Right lobe of liver (tissue), 6 donors: Measurements from ENCODE around the gene SPPL2A. TPM values are rescaled to one million over a fixed set of nuclear protein-coding genes. Genes with fewer than 3 reads are reported as not detected.
"Not testable (repeated sequence)": the region's sequence is repeated elsewhere in the genome, so short reads cannot be mapped to it uniquely, and the experiment has no call there.

ENCODE experiments used
- ATAC-seq, 4 donors: fragments of 200-7000 bp; cut with Tn5 transposase; one replicate each; pipeline ENCODE4 v1.9.1; 2020; ENCODE audit warnings: mild to moderate bottlenecking in 4 of 4, moderate library complexity in 4 of 4
- DNase-seq, 3 donors: peaks; one replicate each; pipeline ENCODE4 v3.0.0-alpha.2; 2020
- H3K27ac ChIP-seq, 3 donors: fragments of 200-600 bp; one replicate each; pipeline ENCODE4 v1.8.0; 2022
- H3K27me3 ChIP-seq, 2 donors: fragments of 200-600 bp; one replicate each; pipeline ENCODE4 v1.8.0; 2022
- H3K36me3 ChIP-seq, 4 donors: fragments of 200-600 bp; sonication (generic) in 1 of 4; one replicate each; pipeline versions ENCODE4 v1.5.1 to v1.8.0; 2017 to 2022; ENCODE audit warnings: control low read depth in 1 of 4
- H3K4me1 ChIP-seq, 4 donors: fragments of 200-600 bp; sonication (generic) in 1 of 4; one replicate each; pipeline versions ENCODE4 v1.5.1 to v1.8.0; 2017 to 2022; ENCODE audit warnings: control low read depth in 1 of 4
- H3K4me3 ChIP-seq, 3 donors: fragments of 200-600 bp; one replicate each; pipeline ENCODE4 v1.8.0; 2022
- H3K9me3 ChIP-seq, 4 donors: fragments of 200-600 bp; sonication (generic) in 1 of 4; one replicate each; pipeline versions ENCODE4 v1.5.1 to v1.8.0; 2017 to 2022; ENCODE audit warnings: control low read depth in 1 of 4
- CTCF ChIP-seq, 4 donors: fragments of 200-600 bp in 3 of 4; fragments of 450-650 bp in 1 of 4; IDR thresholded peaks; one replicate each; pipeline versions ENCODE4 v1.5.1 to v1.8.0; 2016 to 2022; ENCODE audit warnings: antibody characterized with exemption in 4 of 4, mild to moderate bottlenecking in 2 of 4
- POLR2A ChIP-seq: fragments of 450-650 bp; IDR thresholded peaks from one replicate; pipeline ENCODE4 v1.6.1; 2017; ENCODE audit warnings: antibody characterized with exemption, mild to moderate bottlenecking
- WGBS: methylation state at CpG from one replicate; pipeline ENCODE4 v1.1.6; 2018; ENCODE audit warnings: low coverage, low lambda C conversion rate; ENCODE audit not compliant: insufficient coverage; ENCODE audit errors: missing lambda C conversion rate; 5-methylcytosine and 5-hydroxymethylcytosine counted together
- intact Hi-C, 2 donors: fragments of 100-400 bp; cut with DNase I; formaldehyde crosslinking; loops; one replicate each; pipeline versions ENCODE4 v1.11.2 to v1.14.1; 2022
- long read RNA-seq: library from polyadenylated mRNA; unstranded; transcript quantifications from one replicate; pipeline ENCODE4 v2.0.0, GENCODE V29; 2019
- total RNA-seq, 6 experiments: library from RNA; depleted of rRNA in 2 of 6; stranded (reverse); fragments of >200 nt in 2 of 6; fragmentation: NEBNext Ultra II Directional in 3 of 6; extraction: Animal tissue kit (Norgen Biotek cat#: 25700) in 3 of 6; gene quantifications; one replicate each; pipeline versions ENCODE4 v1.1.0 to v1.2.4, GENCODE V29; 2016 to 2023
- donor health status: DM: no; HTN: yes; CAD: no.
- donor health status: DM: no; HTN: no; CAD: no.
- donor health status: DM: no; HTN: no; CAD: no.
- donor health status: DM: no; HTN: yes; CAD: no.
- donor health status: DM: no; HTN: yes; CAD: no.

The SPPL2A gene, protein sequence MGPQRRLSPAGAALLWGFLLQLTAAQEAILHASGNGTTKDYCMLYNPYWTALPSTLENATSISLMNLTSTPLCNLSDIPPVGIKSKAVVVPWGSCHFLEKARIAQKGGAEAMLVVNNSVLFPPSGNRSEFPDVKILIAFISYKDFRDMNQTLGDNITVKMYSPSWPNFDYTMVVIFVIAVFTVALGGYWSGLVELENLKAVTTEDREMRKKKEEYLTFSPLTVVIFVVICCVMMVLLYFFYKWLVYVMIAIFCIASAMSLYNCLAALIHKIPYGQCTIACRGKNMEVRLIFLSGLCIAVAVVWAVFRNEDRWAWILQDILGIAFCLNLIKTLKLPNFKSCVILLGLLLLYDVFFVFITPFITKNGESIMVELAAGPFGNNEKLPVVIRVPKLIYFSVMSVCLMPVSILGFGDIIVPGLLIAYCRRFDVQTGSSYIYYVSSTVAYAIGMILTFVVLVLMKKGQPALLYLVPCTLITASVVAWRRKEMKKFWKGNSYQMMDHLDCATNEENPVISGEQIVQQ
- 100 to 1,000 TPM in 5 of 6 experiments, 10 to 100 TPM in 1; 94.0 to 239 (median 120) TPM for total RNA-seq
- long read RNA-seq, full-length matches to known transcripts, result 17 of 23 reads
- long read RNA-seq, partial matches to known transcripts, result 1 of 23 reads
- long read RNA-seq, other reads (novel, unspliced or antisense), result 5 of 23 reads

DNA sequence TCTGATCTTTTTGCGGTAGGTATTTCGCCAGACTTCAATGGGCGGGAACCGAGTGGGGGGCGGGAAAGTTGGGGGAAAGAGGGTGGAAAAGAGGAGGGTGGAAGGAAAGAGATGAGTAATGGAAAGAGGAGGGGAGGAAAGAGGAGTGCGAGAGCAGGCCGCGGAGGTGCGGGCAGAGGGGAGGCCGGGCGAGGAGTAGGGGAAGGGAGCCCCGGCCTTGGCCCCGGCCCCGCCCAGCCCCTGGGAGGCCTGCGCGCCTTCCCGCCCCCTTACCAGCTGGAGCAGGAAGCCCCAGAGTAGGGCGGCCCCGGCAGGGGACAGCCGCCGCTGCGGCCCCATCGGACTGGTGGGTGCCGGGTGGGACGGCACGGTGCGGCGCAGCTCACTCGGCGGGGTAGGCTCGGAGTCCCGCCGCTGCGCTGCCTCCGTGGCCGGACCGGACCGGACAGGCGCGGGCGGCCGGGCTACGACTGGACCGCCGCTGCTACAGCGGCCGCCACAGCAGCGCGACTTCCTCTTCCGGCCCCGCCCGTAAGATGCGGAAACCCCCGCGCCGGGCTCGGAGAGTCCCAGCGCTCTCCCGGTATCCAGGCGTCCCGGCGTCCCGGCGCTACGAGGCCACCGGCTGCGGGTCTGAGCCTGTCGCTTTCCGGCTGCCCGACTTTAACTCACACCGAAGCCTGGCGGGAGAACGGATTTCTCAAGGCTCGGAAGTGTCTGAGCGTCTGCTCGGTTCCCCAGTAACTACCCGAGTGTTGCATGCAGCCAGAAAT is at the start of gene SPPL2A:
Gene SPPL2A, minus strand, starts transcription at position 512 of the 773 bp plus-strand sequence. Its CDS starts 173 bp downstream, at position 339.
- Histone ChIP-seq H3K36me3 (no peaks in the 10 kb centered on the region), H3K9me3 (no peaks in the 10 kb centered on the region), H3K27ac (peak within 1 kb of the TSS; percentile 95 to 99 (median 97)), H3K4me3 (peak within 1 kb of the TSS; percentile 91 to 93 (median 93)), H3K4me1 (peaks cover 0 to 14% (median 0%) of the 10 kb centered on the region in 4 donors), H3K27me3 (no peaks in the 10 kb centered on the region)
- DNase-seq, result peak; percentile 88 to 91 (median 91)
- intact Hi-C loops, result loop anchor here in 1 of 2 donors (10.0 kb wide), 1 partner anchor 81 kb away; the partner anchor contains the start of gene TRPM7
- WGBS, result 0% methylated on average over 8 of the region's 77 CpGs
- TF ChIP-seq POLR2A (peak; percentile 97), CTCF (IDR thresholded peaks at IDR 0.05) (no peak)
- peak; percentile 88 to 96 (median 93) for ATAC-seq

DNA sequence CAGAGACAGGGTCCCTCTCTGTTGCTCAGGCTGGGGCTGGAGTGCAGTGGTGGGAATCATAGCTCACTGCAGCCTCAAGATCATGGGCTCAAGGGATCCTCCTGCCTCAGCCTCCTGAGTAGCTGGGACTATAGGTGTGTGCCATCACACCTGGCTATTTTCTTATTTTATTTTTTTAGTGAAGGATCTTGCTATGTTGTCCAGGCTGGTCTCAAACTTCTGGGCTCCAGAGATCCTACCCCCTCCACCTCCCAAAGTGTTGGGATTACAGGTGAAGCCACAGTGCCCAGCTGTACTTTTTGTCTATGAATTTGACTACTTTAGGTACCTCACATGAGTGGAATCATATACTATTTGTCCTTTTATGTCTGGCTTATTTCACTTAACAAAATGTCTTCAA is 49.1 kb upstream of the SPPL2A start:
- ATAC-seq, result no peak
- Histone ChIP-seq H3K36me3 (no peaks in the 10 kb centered on the region), H3K27me3 (no peaks in the 10 kb centered on the region), H3K9me3 (no peaks in the 10 kb centered on the region), H3K27ac (no peak overlapping the region), H3K4me3 (no peak overlapping the region), H3K4me1 (no peaks in the 10 kb centered on the region)
- no peak for TF ChIP-seq CTCF (IDR thresholded peaks at IDR 0.05)
- no peak for DNase-seq
- intact Hi-C loops, result no loop called here

DNA sequence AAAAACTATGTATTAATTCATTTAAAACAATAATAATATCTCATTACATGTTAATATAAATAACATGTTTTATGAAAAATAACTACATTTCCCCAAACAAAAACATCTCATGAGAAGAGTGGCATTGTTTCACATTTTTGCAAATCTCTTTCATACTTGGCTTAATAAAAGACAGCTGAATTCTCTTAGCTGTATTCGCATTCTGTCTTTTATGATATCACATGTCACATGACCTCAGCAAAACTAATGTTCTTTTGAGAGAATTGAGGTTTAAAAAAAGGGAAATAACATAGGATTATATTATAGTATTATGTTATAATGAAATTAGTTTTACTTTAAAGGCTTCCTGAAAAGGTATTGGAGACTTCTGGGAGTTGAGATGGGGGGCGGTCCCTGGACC is 48.4 kb upstream of the SPPL2A start:
- Histone ChIP-seq H3K4me1 (no peaks in the 10 kb centered on the region), H3K4me3 (no peak overlapping the region), H3K36me3 (no peaks in the 10 kb centered on the region), H3K27me3 (no peaks in the 10 kb centered on the region), H3K9me3 (no peaks in the 10 kb centered on the region), H3K27ac (no peak overlapping the region)
- DNase-seq (no peak), ATAC-seq (no peak)
- 82% methylated on average over 2 of the region's 2 CpGs for WGBS
- intact Hi-C loops, result no loop called here
- no peak for TF ChIP-seq CTCF (IDR thresholded peaks at IDR 0.05)
- TF ChIP-seq POLR2A, result no peak

GRCh38 chr15:50813089-50813488 is 47.6 kb upstream of the SPPL2A start:
- 95% methylated on average over 9 of the region's 10 CpGs for WGBS
- Histone ChIP-seq H3K27me3 (no peaks in the 10 kb centered on the region), H3K4me3 (no peak overlapping the region), H3K36me3 (no peaks in the 10 kb centered on the region), H3K4me1 (no peaks in the 10 kb centered on the region), H3K27ac (no peak overlapping the region), H3K9me3 (no peaks in the 10 kb centered on the region)
- intact Hi-C loops, result no loop called here
- ATAC-seq (no peak), DNase-seq (no peak)
- TF ChIP-seq CTCF (IDR thresholded peaks at IDR 0.05) (no peak), POLR2A (no peak)

GRCh38 chr15:50812181-50812506 is 46.6 kb upstream of the SPPL2A start:
- H3K27ac ChIP-seq, H3K4me3 ChIP-seq, H3K9me3 ChIP-seq, H3K4me1 ChIP-seq, H3K27me3 ChIP-seq, H3K36me3 ChIP-seq, intact Hi-C loops, ATAC-seq: not testable (repeated sequence)
- WGBS, result no CpG with 5 or more reads among the region's 15 CpGs
- DNase-seq, result peak in 1 of 3 donors; percentile 55

- H3K4me3 ChIP-seq, H3K27ac ChIP-seq, DNase-seq, H3K27me3 ChIP-seq, H3K9me3 ChIP-seq, H3K36me3 ChIP-seq, H3K4me1 ChIP-seq, ATAC-seq, intact Hi-C loops: not testable (repeated sequence)
- WGBS, result 86% methylated on average over 1 of the region's 30 CpGs
Measured at GRCh38 chr15:50811461-50812180, 46.1 kb upstream of the SPPL2A start.
